HG02798 (cell line): ENCODE data around the gene KDM4D.
"Not testable (repeated sequence)": the region's sequence is repeated elsewhere in the genome, so short reads cannot be mapped to it uniquely, and the experiment has no call there.

Experiments
- ATAC-seq: cut with Tn5 transposase; IDR thresholded peaks from one replicate; pipeline ENCODE4 v1.9.1; 2021; ENCODE audit warnings: mild to moderate bottlenecking; ENCODE audit not compliant: unreplicated experiment, poor library complexity

Gene KDM4D

GRCh38 chr11:94973099-94973968 lies at the start of gene KDM4D, which contains the start of gene CWC15:
Gene KDM4D, plus strand, starts transcription at chr11:94973709. Its CDS starts 23,664 bp downstream, at chr11:94997373.
Gene CWC15, minus strand, starts transcription at chr11:94973556. Its CDS starts 1,371 bp downstream, at chr11:94972185.
- ATAC-seq: peak; percentile 100

DNA sequence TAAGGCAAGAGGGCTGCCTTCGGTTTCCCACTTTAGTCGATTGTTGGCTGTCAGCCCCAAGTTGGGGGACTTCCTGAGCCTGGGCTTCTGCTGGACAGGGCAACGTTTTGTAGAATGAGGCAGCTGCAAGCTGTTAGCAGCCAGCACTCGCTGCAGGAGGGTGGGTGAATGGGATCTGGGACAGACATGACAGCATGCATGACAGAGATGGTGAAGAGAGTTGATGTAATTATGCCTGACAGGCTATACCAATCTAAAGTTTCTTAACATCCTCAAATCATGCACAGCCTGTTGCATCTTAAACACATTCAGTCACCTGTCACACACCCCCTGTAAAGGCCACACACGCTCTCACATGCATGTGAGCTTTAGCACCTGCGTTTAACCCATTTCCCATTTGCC lies 49.3 kb upstream of the KDM4D start:
- ATAC-seq: no peak

GRCh38 chr11:94924612-94925011 lies 48.9 kb upstream of the KDM4D start:
- no peak for ATAC-seq

DNA sequence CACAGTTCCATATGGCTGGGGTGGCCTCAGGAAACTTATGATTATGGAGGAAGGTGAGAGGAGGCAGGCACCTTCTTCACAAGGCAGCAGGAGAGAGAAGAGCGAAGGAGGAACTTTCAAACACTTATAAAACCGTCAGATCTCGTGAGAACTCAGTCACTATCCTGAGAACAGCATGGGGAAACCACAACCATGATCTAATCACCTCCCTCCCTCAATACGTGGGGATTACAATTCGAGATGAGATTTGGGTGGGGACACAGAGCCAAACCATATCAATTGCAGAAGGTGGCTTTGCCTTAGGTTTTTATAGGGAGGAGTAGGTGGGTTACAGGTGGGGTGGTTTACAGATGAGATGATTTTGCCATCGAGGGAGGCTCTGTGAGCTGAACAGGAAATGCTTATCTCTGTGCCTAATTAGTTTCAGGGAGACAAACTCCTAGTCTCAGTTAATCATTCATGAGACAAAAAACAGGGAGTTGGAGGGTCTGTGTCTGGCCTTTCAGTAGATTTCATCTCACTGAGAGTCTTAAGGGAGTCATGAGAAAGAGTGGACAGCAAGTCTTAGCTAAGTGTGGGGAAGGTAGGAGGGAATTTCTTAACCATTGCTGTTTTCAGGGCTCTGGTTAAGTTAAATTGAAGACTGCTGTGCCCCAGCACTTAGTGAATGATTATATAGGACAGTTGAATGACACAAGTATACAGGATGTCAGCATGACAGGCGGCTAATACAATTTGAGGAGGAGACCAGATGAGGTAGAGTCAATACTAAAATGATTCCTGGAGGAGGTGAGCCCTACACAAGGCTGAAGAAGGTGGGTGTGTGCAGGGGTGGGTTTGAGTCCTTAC lies 47.9 kb upstream of the KDM4D start:
- no peak for ATAC-seq

GRCh38 chr11:94926271-94926625 lies 47.3 kb upstream of the KDM4D start:
- no peak for ATAC-seq

DNA sequence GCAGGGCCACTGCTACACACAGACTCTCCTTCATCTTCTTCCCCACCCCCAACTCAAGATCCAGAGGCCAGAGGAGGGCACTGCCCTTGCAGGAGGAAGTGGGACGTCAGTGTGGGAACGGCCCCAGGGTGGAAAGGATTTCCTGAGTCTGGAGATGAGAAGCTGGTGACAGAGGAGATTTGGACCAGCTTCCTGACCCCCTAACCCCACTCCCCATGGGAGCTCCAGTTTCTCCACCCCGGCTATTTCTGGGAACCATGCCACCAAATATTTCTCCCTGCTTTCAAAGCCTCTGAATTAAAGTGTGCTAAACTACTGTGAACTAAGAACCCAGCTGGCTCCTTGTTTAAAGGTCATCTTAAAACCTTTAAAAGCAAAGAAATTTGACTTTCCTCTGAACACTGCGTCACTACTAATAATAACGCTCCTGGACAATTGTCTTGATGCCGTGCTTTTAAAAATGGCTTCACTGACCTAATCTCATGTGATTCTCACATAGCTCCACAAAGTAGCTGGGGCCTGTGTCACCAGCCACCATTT lies 46.7 kb upstream of the KDM4D start:
- ATAC-seq: no peak

DNA sequence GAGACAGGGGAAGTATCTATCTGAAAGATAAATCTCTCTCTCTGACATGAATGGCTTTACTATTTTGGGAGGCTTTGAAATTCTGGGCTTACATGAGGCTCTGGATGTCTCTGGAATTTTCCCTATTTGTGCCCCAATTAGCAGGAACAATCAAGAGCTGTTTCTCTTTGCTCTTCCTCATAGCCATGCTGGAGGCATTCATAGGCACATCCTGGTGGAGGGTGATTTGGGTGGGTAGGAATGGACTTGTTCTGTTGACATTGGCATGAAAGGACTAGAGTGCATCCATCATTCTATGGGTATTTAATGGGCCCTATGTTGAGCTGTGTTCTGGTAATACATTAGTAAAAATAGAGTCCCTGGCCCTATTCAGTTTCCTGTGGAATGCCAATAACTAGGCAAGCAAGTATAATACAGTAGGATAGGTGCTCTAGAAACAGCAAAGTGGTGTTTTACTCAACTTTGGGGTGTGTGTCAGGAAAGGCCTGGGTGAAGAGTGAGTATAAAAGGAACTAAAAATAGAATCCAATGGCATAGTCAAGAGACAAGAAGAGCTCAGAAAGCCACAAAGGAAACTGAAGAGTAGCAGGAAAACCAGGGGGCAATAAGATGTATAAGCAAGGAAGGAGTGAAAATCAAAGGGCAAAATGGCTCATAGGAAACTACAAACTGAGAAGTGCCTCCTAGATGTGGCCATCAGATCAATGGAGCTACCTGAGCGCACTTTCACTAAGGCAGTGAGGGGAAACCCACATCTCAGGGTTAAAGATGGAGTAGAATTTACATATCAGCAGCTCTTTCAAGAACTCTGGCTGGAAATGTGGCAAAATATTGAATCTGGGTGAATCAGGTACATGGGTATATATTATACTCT lies 45.2 kb upstream of the KDM4D start:
- no peak for ATAC-seq

- ATAC-seq: not testable (repeated sequence)
Observed at GRCh38 chr11:94932072-94932471, 41.4 kb upstream of the KDM4D start.

DNA sequence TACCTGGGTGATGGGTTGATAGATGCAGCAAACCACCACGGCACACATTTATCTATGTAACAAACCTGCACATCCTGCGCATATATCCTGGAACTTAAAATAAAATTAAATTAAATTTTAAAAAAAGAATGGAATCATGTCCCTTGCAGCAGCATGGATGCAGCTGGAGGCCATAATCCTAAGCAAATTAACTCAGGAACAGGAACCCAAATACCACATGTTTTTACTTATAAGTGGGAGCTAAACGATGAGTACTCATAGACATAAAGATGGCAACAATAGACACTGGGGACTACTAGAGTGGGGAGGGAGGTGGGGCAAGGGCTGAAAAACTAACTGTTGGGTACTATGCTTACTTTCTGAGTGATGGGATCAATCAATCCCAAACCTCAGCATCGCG lies 41.0 kb upstream of the KDM4D start:
- ATAC-seq: no peak

DNA sequence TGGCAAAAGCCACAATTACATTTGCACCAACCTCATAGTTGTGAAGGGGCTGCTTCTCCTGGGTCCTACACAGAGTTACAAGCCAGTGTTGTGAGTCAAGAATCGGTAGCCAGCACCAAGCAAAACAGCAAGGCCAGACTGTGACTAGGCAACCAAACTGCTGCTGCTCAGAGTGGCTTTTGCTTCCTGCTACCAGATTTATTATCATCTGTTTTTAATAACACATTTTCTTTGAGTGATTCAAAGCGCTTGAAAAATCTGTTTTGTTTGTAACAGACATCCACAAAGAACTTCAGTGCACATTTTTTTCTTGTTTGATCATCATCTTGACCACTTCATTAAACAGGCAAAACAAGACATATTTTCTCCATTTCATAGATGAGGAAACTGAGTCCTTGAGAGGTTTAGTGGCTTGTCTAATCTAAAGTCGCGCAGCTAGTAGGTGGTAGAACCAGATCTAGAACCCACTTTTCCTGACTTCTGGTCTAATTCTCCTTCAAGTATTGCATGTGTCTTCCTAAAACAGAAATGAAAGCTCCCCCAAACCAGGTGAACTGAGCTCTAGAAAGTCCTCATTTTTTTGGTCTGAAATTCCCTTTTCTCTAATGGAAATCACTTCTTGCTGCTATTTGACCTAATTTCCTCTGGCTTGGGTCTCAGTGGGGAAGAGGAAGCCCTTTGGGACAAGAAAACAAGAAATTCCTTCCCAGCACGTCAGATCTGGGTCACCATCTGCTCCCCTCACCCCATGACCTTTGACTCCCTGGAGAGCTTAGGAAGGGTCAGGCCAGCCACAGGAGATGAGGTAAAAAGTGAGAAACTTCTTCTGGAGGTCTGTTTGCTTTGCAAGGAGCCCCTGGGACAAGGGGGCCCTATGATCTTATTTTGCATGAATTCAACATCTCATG lies 40.0 kb upstream of the KDM4D start:
- ATAC-seq: no peak

GRCh38 chr11:94934362-94934761 lies 39.1 kb upstream of the KDM4D start:
- no peak for ATAC-seq

GRCh38 chr11:94934846-94935245 lies 38.7 kb upstream of the KDM4D start:
- no peak for ATAC-seq

- no peak for ATAC-seq
Observed at GRCh38 chr11:94938095-94939055, 35.1 kb upstream of the KDM4D start.

DNA sequence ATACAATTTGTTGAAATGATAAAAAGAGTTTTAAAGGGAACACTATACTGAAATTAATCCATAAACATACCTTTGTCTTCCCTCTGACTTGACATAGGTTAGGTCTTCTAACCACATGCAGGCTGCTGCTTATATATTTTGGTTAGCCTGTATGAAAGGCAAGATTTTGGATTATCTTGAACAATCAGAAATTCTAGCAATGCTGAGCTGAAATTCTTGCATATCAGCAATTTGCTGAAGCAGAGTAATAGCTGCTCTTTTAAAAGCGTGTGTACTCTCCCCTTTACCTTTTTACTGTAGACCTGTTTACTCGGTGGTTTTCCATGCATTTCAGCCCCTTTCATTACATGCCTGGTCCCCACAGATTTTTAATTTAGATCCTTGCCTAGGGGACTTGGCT lies 34.2 kb upstream of the KDM4D start:
- ATAC-seq: no peak

DNA sequence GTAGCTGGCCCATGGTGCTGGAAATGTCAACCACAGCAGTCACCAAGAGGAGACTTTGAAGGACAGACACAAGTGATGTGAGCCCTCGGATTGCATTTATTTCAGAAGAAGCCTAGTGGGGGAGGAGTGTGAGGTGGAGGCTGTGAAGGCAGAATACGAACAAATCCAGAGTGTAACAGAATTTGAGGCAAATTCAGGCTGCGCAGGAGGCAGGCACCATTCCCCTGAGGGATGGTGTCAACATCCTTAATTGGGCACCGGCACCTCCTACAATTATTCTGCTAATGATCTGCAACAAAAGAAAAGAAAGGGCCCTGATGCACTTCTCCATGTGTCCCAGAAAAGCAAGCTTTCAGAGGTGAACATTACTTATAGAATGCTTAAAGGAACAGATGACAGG lies 32.4 kb upstream of the KDM4D start:
- no peak for ATAC-seq

DNA sequence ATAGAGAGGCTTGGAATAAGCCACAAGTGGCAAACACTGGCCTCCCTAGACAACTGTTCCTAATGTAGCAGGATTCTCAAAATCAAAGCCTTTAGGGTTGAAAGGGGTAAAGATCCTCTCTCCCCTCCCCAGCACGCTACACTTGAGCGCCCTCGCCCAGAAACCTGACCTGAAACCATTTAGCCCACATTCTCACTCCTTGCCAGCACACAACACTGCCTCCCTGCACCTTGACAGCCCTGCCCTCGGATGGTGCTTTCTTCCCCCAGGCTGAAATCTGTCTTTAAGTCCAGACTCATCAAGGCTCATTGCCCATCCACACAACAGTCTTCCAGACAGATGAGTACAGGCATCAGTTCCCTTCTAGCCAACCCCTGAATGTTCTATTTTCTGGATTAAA lies 26.7 kb upstream of the KDM4D start:
- no peak for ATAC-seq

DNA sequence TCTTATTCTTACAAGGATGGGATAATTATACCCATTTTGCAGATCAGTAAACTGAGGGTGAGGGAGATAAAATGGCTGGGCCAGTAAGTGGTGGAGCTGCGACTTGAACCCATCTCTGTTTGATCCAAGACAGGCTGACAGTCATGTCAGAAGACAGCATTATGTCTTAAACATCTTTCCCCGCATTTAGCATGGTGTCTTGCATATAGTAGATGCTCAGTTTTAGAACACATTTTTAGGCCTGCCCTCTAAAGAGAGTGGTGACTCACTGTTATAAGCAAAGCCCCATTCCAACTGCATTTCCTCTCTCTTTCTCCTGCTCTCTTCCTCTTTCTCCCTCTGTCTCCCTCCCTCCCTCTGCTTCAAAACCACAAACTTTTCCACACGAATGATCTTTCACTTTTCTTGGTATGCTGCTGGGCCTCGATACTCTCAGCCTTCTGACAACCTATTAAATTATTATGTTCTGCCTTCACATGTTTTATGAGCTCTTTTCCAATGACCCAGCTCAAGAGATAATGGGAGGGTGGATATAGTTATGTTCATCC lies 25.4 kb upstream of the KDM4D start:
- no peak for ATAC-seq

DNA sequence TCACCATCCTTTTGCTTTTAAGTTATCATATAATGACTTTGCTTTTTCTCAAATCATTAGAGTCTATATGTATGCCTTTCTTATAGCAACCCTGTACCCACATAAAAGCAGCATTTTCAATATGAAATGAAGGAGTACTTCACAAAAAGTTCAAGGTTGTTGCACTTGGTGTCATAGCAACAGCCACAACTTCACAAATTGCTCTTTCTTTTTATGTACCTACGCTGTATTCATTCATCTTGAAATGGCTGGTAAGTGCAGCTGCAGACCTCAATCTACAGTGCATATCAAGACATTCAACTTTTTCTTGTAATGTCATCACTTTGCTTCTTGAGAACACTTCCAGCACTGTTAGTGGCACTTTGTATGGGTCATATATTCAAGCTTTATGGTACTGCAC lies 18.8 kb upstream of the KDM4D start:
- ATAC-seq: no peak
